SK-N-MC (cell line): Measurements from ENCODE around the gene PLXNA2.

Experiments
- DNase-seq: peaks from one replicate; pipeline ENCODE4 v3.0.0-alpha.2; 2011; ENCODE audit warnings: low read depth, low spot score
- H3K27ac ChIP-seq: fragments of 200-600 bp; sonication (generic); 2 replicates; pipeline ENCODE4 v1.5.1; 2016; ENCODE audit warnings: mixed run types
- H3K36me3 ChIP-seq: fragments of 200-600 bp; sonication (generic); 2 replicates; pipeline ENCODE4 v1.6.1; 2017; ENCODE audit warnings: antibody characterized with exemption, low read length, mixed read lengths; ENCODE audit not compliant: insufficient read depth
- H3K4me3 ChIP-seq: fragments of 200-600 bp; sonication (generic); 2 replicates; pipeline ENCODE4 v1.5.1; 2016
- H3K9ac ChIP-seq: fragments of 200-600 bp; sonication (generic); 2 replicates; pipeline ENCODE4 v1.8.0; 2017; ENCODE audit warnings: mixed run types, mixed read lengths; ENCODE audit not compliant: insufficient read length
- H3K9me3 ChIP-seq: fragments of 200-600 bp; sonication (generic); 2 replicates; pipeline ENCODE4 v1.6.1; 2017; ENCODE audit warnings: low read depth, mild to moderate bottlenecking, antibody characterized with exemption, low read length, moderate library complexity, mixed read lengths
- EZH2 ChIP-seq: fragments of 200-600 bp; sonication (generic); IDR thresholded peaks from one replicate; pipeline ENCODE4 v1.6.1; 2017; ENCODE audit warnings: antibody characterized with exemption
- FOXP2 ChIP-seq: optimal IDR thresholded peaks from 2 replicates; pipeline ENCODE3; 2011; ENCODE audit warnings: mild to moderate bottlenecking, moderate library complexity; ENCODE audit not compliant: insufficient read depth; ENCODE audit errors: extremely low read length, control extremely low read depth
- POLR2AphosphoS5 ChIP-seq: IDR thresholded peaks from 2 replicates; pipeline ENCODE4 v1.6.1; 2012; ENCODE audit warnings: mild to moderate bottlenecking, low read depth, low read length, borderline replicate concordance

The PLXNA2 gene

GRCh38 chr1:207988326-207989165 lies 255.6 kb downstream of the PLXNA2 start:
- Histone ChIP-seq H3K4me3 (no peak overlapping the region), H3K27ac (no peak overlapping the region), H3K9ac (no peak overlapping the region), H3K36me3 (no peaks in the 10 kb centered on the region), H3K9me3 (no peaks in the 10 kb centered on the region)
- TF ChIP-seq FOXP2: no peak
- TF ChIP-seq POLR2AphosphoS5: no peak
- TF ChIP-seq EZH2: no peak
- no peak for DNase-seq

GRCh38 chr1:207987164-207987563 lies 257.0 kb downstream of the PLXNA2 start:
- DNase-seq: no peak
- H3K27ac ChIP-seq: no peak overlapping the region
- H3K4me3 ChIP-seq: no peak overlapping the region
- H3K9me3 ChIP-seq: no peaks in the 10 kb centered on the region
- no peak overlapping the region for H3K9ac ChIP-seq
- H3K36me3 ChIP-seq: no peaks in the 10 kb centered on the region
- no peak for TF ChIP-seq POLR2AphosphoS5
- TF ChIP-seq EZH2: no peak
- no peak for TF ChIP-seq FOXP2

DNA sequence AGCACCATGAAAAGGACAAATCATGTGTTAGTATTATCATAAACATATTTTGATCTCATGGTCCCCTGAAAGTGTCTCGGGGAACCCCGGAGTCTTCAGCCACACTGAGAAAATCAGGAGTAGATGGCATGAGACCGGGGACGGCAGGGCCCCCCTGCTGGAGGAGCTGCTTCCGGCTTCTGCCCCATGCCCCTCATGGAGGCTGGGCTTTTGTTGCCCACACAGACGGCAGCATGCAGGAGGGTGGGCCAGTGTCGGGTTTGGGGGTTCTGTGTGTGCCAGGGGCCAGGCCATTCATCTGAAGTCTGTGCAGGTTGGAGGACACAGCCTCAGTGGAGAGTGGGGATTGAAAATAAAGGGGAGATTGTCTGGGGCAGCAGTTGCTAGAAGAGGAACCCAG lies 258.2 kb downstream of the PLXNA2 start:
- H3K4me3 ChIP-seq: no peak overlapping the region
- DNase-seq: no peak

DNA sequence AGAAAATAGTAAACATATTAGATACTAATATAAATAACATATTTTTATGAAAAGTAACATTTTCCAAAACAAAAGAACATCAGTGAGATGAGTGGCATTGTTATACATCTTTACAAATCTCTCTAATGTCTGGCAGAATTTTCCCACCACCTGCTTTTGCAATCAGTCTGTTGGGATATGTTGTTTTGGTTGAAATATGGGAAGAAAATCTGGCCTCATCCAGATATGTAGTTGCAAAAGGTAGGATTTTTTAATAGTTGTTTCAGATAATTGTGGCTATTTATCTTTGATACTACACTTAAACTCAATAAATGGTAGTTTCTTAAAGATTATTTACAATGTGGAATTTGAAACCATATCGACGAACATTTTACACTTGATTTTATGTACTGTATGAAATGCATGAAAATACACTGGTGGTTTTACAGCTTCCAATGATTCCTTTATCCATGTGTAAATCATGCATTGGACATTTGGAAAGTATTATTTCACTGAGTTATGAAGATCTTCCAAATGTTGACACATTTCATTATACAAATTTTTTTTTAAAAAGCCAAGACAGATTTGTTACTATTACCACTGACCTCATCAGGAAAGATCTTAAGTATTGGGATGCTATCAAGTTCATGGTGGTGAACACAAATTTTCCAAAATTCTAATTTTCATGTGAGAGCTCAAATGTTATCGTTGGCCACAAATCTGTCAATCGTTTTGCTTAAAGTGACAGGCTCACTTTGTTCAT lies 259.2 kb downstream of the PLXNA2 start:
- Histone ChIP-seq H3K36me3 (no peaks in the 10 kb centered on the region), H3K9ac (no peak overlapping the region), H3K9me3 (no peaks in the 10 kb centered on the region), H3K27ac (no peak overlapping the region), H3K4me3 (no peak overlapping the region)
- no peak for DNase-seq
- TF ChIP-seq FOXP2 (no peak), POLR2AphosphoS5 (no peak), EZH2 (no peak)

More for the DNA sequence above, 258.2 kb downstream of the PLXNA2 start:
- Histone ChIP-seq H3K36me3 (no peaks in the 10 kb centered on the region), H3K27ac (no peak overlapping the region), H3K9me3 (no peaks in the 10 kb centered on the region), H3K9ac (no peak overlapping the region)
- TF ChIP-seq POLR2AphosphoS5: no peak
- no peak for TF ChIP-seq FOXP2
- TF ChIP-seq EZH2: no peak

DNA sequence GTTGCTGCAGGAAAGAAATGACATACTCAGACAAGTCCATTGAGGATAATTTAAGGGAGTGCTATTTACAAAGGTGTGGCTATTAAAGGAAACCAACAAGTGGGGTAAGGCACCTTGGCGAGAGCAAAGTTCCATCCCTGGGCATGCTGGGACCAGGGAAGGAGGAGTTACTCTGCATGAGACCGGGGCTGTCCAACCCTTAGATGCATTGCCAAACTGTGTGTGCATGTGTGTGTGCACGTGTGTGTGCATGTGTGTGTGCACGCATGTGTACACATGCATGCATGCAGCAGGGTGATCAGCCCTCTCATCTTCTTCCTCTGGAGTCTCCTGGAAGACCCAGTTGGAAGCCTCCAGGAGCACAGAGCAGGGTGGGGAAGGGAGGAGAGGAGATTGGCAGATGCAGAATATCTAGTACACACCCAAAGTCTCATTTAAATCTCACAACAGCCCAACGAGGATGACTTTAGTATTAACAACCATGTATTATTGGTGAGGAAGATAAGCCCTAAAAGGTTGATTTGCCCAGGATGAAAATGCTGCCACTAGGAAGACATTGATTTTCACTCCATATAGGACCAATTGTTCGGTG lies 261.0 kb downstream of the PLXNA2 start:
- Histone ChIP-seq H3K4me3 (no peak overlapping the region), H3K36me3 (no peaks in the 10 kb centered on the region), H3K9me3 (no peaks in the 10 kb centered on the region), H3K9ac (no peak overlapping the region), H3K27ac (no peak overlapping the region)
- TF ChIP-seq POLR2AphosphoS5 (no peak), EZH2 (no peak), FOXP2 (no peak)
- DNase-seq: no peak

- no peak overlapping the region for H3K27ac ChIP-seq
- DNase-seq: no peak
- no peak overlapping the region for H3K4me3 ChIP-seq
- no peaks in the 10 kb centered on the region for H3K9me3 ChIP-seq
- H3K9ac ChIP-seq: no peak overlapping the region
- H3K36me3 ChIP-seq: no peaks in the 10 kb centered on the region
- no peak for TF ChIP-seq FOXP2
- no peak for TF ChIP-seq EZH2
- no peak for TF ChIP-seq POLR2AphosphoS5
Observed at GRCh38 chr1:207981976-207982375, 262.2 kb downstream of the PLXNA2 start.

DNA sequence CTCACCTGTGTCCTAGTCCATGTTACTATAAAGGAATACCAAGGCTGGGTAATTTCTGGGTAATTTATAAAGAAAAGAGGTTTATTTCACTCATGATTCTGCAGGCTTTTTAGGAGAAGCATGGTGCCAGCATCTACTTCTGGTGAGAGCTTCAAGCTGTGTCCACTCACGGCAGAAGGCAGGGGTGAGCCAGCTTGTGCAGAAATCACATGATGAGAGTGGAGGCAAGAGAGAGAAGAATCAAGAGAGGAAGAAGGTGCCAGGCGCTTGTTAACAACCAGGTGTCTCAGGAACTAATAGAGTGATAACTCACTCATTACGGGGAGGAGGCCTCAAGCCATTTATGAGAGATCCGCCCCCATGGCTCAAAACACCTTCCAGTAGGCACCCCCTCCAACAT lies 265.7 kb downstream of the PLXNA2 start:
- DNase-seq: no peak
- H3K4me3 ChIP-seq: no peak overlapping the region
- TF ChIP-seq POLR2AphosphoS5 (no peak), FOXP2 (no peak), EZH2 (no peak)

GRCh38 chr1:207977876-207978275 lies 266.3 kb downstream of the PLXNA2 start:
- Histone ChIP-seq H3K27ac (no peak overlapping the region), H3K9ac (no peak overlapping the region), H3K9me3 (no peaks in the 10 kb centered on the region), H3K36me3 (no peaks in the 10 kb centered on the region), H3K4me3 (no peak overlapping the region)
- DNase-seq: no peak
- TF ChIP-seq EZH2 (no peak), POLR2AphosphoS5 (no peak), FOXP2 (no peak)

More for the DNA sequence above, 265.7 kb downstream of the PLXNA2 start:
- H3K9me3 ChIP-seq: no peaks in the 10 kb centered on the region
- H3K36me3 ChIP-seq: no peaks in the 10 kb centered on the region
- no peak overlapping the region for H3K27ac ChIP-seq
- no peak overlapping the region for H3K9ac ChIP-seq
